ENCODE data around the gene KCNMB4. TPM values are rescaled to one million over a fixed set of nuclear protein-coding genes. Genes with fewer than 3 reads are reported as not detected.

KCNMB4 gene
- 0.44 TPM for total RNA-seq

- DNase-seq (ENCODE audit: low spot score): no peak
Measured at GRCh38 chr12:70365648-70366518, at the start of gene KCNMB4. Gene KCNMB4 (plus strand): TSS chr12:70366290. CDS start chr12:70366735, 445 bp downstream.

DNA sequence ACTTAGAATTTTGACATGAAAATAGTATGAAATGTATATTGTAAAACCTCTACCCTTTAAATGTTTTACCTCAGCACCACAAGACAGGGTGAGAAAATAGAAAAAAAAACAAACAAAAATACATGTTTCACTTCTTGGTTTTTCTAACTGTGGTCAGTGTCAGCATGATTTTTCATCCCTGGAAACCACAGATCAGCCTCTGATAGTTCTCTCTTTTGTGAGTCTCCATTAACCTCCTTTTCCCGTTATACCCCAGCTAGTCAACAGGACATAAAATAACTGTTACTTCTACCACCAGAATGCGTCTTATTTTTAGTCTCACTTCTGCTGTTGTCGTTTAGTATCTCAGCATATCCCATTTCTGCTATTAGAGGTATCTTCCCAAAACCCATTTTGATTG, 48.3 kb upstream of the KCNMB4 start:
- no peak for DNase-seq (ENCODE audit: low spot score)

DNA sequence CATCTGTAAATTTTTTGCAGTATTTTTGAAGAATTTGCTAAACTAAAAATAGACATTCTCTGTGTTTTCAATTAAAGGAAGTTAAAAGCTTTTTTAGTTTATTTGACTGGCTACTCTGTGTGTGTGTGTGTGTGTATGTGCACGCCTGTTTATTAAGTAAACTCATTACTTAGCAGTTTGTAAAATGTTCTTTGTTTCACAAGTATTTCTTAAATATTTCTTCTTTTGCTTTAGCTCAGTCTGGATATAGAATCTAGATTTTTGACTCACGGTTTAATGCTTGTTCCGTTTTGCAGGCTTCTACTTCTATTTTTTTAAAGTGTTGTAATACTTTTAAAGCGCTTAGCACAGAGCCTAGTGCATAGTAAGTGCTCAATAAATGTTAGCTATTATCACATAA, 46.5 kb upstream of the KCNMB4 start:
- no peak for DNase-seq (ENCODE audit: low spot score)

GRCh38 chr12:70321191-70321590, 44.9 kb upstream of the KCNMB4 start:
- DNase-seq (ENCODE audit: low spot score): no peak

- DNase-seq (ENCODE audit: low spot score): no peak
Measured at GRCh38 chr12:70327541-70327940, 38.5 kb upstream of the KCNMB4 start.

- no peak for DNase-seq (ENCODE audit: low spot score)
Measured at GRCh38 chr12:70329728-70330127, 36.4 kb upstream of the KCNMB4 start.

GRCh38 chr12:70330158-70330557, 35.9 kb upstream of the KCNMB4 start:
- DNase-seq (ENCODE audit: low spot score): no peak

DNA sequence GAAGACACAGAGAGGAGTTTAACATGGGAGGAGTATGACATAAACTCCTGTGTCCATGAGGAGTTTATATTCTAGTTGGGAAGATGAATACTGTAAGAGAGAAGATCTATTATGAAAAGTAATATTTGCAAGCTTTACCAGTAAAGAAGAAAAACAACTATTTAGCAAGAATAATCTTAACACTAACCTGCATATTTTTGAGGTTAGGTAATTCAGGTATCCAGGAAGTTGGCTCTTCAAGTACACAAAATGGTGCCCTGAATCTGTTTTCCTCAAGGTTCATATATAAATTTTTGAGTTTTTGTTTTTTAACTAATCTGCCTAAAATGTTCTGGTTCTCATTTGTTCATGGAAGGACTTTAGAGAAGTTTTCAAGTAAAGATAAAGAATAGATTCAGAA, 33.9 kb upstream of the KCNMB4 start:
- no peak for DNase-seq (ENCODE audit: low spot score)

GRCh38 chr12:70334742-70335141, 31.3 kb upstream of the KCNMB4 start:
- DNase-seq (ENCODE audit: low spot score): no peak

GRCh38 chr12:70338531-70338930, 27.6 kb upstream of the KCNMB4 start:
- DNase-seq (ENCODE audit: low spot score): no peak

DNA sequence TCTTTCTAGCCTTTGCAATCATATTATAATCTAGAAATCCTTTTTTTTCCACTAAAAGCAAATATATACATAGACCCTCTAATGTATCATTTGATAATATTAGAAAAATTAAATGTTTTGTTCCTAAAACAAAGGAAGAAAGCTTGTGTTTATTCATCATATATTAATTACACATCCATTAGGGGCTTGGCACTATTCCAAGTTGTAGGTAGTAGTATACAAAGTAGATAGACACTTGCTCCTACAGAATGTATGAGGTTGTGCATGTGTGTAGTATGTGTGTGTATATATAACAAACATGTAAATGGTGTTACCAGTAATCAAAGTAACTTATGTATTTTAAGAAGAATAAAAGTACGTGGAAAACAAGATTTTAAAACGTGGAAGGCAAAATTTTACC, 15.0 kb upstream of the KCNMB4 start:
- no peak for DNase-seq (ENCODE audit: low spot score)

DNA sequence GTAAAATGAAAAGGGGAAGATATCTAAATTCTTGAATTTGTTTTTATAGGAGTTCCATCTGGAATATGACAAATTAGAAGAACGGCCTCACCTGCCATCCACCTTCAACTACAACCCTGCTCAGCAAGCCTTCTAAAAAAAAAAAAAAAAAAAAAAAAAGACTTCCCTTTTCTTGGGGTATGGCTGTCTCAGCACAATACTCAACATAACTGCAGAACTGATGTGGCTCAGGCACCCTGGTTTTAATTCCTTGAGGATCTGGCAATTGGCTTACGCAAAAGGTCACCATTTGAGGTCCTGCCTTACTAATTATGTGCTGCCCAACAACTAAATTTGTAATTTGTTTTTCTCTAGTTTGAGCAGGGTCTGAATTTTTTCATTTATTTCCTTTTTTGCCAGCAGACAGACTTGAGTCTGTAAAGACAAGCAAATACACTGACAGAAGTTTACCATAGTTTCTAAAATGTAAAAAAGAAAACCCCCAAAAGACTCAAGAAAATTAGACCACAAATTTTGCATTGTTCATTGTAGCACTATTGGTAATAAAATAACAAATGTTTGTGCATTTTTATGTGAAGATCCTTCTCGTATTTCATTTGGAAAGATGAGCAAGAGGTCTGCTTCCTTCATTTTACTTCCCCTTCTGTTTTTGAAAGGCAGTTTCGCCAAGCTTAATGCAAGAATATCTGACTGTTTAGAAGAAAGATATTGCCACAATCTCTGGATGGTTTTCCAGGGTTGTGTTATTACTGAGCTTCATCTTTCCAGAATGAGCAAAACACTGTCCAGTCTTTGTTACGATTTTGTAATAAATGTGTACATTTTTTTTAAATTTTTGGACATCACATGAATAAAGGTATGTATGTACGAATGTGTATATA, 12.1 kb upstream of the KCNMB4 start:
- DNase-seq (ENCODE audit: low spot score): no peak

- DNase-seq (ENCODE audit: low spot score): no peak
Measured at GRCh38 chr12:70354787-70355186, 11.3 kb upstream of the KCNMB4 start.

- no peak for DNase-seq (ENCODE audit: low spot score)
Measured at GRCh38 chr12:70355972-70356371, 10.1 kb upstream of the KCNMB4 start.

DNA sequence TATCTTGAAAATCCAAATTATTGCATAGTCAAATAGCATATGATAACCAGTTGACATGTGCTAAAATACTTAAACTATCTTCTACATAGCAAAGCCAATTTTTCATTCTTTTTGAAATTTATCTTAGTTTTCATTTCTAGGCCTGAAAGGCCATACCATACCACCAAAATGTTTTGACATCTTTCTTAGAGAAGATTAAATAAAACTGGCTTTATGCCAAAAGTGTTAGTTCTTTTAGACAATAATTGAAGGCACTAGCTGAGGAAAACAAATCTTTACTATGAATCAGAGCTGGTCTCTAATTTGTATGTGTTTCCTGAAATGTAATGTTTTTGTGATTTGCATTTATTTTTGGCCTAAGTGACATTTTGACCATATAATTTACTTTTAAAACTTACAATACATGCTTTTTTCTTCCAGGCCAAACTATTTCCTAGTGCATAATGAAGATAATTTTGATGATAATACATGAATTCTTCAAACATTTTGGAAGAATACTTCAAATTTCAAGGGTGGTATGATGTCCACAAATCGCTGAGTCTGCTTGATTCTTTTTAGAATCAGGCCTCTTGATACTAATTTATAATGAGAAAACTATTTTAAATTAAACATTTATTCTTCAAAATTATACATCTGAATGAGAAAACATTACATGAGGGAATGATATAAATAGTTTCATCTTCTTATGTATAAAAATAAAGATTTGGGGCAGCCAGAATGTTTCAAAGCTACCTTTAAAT, 6.5 kb upstream of the KCNMB4 start:
- no peak for DNase-seq (ENCODE audit: low spot score)

DNA sequence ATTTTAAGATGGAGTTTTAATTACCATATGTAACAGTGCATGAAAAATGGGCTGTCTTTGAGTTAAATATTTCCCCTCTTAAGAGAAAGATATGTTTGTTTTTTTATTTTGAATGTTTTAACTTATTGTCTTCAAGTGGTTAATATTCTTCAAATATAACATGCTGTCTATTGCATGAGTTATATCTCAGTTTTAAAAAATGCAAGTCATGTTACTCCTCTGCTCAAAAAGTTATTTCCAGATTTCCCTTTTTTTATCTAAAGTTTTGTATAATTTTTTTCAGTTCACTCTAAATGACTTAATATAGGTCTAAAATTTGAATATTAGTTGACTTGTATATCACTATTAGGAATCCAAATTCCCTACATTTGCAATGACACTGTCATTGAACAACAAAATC, 5.9 kb upstream of the KCNMB4 start:
- DNase-seq (ENCODE audit: low spot score): no peak

DNA sequence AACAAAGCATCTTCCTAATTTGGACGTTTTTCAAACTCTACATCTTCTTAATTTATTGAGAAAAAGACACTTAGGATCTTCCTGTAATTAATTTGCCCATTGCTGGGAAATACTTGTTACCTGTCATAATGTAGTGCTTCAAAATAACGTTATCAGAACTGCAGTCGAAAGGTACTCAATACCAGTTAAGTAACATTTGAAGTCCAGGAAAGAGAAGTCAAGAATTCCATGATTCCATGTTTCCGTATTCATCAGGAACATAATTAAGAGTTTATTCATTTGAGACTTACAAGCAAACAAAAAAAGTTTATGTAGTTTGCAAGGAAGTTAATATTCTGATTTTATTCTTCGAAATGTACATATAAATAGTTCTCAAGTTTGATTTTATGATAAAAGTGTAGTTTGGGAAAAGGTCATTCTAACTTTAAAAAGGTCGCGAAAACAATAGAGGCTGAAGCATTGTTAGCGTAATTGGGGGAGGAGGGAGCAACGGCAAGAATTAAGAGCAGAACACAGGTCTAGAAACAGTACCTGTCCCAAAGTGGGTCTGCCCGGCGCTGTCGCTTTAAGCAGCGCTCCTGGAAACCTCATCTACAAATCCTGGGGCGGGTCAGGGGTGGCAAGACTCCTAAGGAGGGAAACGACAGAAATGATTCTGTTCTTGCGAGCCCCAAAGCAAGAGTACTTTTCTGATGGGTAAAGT, 1.2 kb upstream of the KCNMB4 start:
- no peak for DNase-seq (ENCODE audit: low spot score)

DNA sequence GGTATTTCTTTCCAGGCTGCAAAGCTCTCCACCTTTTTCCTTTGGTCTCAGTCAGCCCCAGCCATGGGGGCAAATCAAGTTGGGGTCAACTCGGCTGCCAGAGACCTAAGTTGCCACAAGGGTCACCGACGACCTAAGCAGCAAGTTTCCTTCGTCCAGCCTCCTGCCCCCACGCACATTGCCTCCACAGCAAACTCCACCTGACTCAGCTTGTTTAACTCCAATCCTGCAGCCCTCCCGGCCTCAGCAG, 767 bp upstream of the KCNMB4 start:
- DNase-seq (ENCODE audit: low spot score): no peak

DNA sequence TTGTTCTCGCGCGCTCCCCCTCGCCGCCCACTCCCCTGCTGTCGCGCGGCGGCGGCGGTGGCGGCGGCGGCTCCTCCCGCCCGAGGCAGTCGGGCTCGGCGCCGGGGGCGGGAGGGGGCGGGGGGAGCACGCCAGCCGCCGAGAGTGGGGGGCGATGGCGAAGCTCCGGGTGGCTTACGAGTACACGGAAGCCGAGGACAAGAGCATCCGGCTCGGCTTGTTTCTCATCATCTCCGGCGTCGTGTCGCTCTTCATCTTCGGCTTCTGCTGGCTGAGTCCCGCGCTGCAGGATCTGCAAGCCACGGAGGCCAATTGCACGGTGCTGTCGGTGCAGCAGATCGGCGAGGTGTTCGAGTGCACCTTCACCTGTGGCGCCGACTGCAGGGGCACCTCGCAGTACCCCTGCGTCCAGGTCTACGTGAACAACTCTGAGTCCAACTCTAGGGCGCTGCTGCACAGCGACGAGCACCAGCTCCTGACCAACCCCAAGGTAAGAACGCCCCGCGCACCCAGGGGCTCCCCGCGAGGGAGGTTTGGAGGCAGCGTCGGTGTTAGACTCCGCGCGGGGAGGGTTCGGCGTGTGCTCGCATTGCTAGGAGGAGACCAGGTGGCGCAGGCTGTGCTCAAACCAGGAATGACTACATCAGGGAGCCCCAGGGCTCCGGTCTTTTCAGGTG, 629 bp downstream of the KCNMB4 start:
- DNase-seq (ENCODE audit: low spot score): no peak

DNA sequence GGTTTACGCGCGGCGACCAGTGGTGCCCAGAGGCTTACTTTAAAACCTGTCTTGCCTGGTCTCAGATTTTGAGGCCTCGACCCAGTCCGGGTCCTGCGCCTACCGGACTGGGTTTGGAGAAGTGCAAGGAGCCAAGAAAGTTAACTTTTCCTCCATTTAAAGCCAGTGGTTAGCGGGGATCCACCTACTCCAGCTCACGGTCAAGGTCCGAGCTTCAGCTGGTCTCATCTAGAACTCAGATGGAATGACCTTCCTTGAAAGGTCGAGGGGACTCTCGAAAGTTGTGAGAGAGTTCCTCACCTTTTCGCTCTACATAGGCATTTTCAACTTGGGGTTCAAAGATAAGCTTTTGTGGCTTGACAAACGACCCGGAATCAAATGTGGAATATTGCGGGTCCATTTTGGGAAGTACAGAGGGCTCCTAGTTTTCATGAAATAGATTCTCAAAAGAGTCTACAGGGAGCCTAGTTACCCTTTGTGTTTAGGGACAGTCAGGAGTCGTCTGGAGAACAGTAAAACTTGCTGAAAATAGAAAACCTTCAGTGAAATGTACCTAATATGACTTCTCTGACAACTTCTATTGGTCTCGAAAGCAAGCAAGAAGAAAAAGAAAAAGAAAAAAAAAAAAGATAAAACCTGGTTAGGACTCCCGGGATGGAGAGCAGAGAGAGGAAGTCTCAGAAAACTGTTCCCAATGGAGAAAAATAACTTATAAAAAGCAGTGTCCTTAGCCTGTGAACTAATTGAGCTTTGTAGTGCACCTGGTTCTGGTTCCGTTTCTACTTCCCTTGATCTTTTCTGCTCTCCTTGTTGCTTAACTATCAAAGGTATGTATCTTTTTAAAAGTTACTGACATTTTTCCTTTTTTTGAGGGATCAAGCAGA, 1.4 kb downstream of the KCNMB4 start:
- DNase-seq (ENCODE audit: low spot score): no peak

Data from ureter (tissue), 1 donor.